NCI-H2107 treated with DMSO at 0.1 percent for 48 hours (cell line): Measurements from ENCODE around the gene TRABD.

Source experiments
- DNase-seq: peaks from one replicate; lab custom pipeline; 2025; ENCODE audit not compliant: unreplicated experiment; lab: John Stamatoyannopoulos, UW

TRABD gene

DNA sequence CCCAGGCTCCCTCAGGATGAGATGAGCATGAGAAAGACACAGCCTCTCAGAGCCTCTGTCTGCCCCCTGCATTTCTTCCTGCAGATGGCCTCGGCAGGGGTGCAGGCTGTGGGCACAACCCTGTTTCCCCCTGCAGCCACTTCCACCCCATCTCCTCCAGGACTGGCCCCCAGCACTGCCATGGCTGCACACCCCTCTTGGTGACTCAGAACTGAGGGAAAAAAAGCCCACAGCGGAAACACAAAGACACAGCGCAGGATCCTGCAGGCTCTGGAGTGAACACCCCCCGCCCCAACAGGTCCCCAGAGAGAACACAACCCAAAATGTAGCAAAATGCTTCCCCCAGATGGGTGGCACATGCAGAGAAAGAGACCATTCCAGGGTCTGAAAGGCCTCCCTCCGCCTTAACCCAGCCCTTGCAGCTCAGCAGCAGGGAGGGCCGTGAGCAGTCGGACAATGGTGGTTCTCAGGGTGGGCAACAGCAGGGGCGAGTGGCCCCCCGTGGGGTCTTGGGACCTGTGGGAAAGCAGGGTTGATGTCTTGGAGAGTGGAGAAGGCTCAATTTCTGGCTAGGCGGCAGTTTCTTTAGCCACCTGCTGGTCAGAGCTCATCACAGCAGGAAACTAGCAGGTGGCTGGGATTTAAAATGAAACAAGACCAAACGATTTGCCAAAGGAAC lies 51.2 kb downstream of the TRABD start:
- peak; percentile 29 for DNase-seq

DNA sequence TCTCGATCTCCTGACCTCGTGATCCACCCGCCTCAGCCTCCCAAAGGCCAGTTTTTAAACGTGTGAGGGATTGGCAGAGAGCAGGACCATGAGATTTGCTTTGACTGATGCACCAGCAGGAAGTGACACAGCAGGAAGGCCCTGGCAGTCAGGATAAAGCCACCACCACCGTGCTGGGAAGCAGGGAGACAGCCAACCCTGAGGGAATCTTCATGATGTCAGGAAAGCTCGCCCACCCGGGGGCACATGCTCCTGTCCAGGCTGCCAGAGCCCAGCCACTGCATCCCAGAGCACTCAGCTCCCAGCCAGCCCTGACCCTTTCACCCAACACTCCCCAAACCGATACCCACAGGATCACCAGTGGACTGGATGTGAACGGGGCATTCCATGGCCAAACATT lies 53.0 kb downstream of the TRABD start:
- DNase-seq = no peak

DNA sequence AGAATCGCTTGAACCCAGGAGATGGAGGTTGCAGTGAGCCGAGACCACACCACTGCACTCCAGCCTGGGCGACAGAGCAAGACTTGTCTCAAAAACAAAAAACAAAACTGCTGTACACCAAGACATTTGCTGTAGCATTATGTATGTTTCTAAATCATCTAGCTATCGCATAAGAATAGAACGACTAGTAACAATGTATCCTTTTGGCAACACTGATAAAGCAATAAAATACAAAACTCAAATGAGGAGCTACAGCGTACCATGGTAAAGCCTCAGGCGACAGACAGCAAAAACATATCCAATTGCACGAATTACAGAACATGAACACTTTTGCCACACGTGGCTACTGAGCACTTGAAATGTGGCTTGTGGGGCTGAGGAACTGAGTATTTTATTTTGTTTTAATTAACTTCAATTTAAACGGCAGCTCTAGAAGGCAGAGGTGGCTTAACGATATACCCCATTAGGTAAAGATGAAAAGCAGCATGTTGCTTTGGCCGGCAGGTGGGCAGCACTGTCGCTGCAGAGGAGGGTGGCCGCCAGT lies 56.8 kb downstream of the TRABD start:
- no peak for DNase-seq

DNA sequence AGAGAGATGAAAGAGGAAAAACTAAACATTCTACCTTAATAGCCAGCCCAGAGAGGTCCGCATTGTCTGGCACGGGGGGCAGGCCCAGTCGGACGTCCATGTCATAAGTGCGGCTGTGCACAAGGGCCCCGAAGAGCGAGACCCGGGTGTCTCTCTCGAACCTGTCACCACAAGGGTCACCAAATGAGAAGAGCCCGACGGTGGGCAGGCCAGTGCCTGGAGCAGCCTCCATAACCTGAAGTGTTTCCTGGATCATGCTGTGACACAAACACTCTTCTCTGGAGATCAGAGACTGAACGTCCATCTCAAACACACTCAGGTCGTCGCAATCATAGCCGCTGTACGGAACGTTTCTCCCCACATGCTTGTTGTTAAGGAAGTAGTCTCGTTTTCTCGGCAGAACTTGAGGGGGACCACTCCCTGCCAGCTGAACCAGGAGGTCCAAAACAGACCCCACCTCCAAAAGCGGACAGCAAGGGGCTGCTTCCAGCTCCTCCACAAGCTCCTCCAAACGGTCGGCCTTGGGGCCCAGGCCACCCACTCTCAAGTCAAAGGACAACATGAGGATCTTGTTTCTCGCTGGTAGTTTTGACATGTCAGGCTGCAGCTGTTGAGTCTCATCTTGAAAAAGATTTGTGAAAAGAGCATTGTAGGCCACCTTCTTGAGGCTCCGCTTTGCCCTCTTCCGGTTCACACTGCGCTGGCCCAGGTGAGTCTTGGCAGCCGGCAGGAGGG lies 58.1 kb downstream of the TRABD start:
- no peak for DNase-seq

DNA sequence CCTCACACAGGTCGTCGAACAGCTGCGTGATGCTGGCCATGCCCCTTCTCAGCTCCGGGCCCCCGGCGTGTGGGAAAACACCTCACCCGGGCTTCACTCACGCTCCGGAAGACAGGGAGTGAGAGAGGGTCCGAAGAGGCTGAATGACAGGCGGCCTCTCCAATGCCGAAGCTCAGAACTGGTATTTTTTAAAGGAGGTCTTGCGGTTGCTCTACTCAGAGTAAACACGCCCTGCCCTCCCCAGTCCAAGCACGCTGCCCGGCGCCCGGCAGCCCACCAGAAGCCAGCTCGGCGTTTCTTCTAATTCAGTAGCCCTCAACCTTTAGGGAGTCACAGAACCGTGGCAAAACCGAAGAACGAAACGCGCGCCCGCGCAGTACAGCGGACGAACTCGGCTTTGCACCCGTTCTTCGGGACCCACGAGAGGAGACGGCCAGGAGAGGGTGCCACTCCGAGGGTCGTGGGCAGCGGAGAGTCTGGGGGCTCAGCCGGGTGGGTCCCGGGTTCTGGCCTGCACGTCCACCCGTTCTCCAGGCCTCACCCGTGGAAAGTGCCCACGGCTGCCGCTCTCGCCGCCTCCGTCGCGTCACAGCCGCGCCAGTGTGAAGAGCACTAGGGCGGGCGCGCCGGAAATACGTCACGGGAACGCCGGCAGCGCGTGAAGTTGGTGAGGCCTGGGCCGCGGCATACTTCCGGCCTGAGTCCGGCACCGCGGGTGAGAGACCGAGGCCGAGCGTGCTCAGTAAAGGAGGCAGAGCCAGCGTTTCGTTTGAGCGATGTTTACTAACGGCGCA lies 58.9 kb downstream of the TRABD start, which contains the start of gene TUBGCP6:
TUBGCP6 (minus strand) TSS at position 604 of the 794 bp plus-strand sequence; CDS start at position 40, 564 bp downstream.
- DNase-seq = peak; percentile 25

DNA sequence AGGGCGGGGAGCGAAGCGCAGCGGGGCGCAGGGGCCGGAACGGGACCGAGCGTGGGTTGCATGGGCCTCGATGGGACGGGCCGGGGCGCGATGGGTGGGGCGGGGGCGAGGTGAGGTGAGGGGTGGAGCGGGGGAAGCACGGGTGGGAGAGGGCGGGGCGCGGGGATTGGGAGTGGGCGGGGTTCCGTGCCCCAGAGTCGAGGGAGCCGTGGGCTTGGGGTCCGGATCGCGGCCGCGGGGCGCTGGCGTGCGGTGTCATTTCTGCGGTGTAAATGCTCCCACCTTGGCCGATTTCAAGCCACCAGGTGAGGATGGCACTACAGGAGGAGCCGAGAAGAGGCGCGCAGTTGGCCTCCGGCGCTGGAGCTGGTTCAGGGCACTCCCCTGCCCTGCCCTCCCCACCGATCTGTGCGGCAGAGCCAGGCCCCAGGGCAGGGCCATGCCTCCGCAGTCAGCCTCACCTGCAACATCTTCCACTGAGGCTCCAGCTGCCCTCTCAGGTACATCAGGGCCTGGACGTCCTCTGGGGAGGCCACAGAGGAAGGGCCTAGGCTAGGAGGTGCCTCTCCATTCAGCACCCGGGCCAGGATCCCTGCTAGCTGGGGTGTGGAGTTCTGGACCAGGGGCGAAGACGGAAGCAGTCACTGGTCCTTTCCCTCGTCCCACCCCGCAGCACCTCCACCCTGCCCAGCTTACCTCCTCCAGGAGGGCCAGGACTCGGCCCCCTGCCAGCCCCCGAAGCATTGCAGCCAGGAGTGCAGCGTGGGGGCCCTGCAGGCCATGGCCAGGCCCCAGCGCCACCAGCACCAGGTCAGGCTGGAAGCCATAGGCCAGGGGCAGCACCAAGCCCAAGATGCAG lies 59.7 kb downstream of the TRABD start:
- DNase-seq = no peak

DNA sequence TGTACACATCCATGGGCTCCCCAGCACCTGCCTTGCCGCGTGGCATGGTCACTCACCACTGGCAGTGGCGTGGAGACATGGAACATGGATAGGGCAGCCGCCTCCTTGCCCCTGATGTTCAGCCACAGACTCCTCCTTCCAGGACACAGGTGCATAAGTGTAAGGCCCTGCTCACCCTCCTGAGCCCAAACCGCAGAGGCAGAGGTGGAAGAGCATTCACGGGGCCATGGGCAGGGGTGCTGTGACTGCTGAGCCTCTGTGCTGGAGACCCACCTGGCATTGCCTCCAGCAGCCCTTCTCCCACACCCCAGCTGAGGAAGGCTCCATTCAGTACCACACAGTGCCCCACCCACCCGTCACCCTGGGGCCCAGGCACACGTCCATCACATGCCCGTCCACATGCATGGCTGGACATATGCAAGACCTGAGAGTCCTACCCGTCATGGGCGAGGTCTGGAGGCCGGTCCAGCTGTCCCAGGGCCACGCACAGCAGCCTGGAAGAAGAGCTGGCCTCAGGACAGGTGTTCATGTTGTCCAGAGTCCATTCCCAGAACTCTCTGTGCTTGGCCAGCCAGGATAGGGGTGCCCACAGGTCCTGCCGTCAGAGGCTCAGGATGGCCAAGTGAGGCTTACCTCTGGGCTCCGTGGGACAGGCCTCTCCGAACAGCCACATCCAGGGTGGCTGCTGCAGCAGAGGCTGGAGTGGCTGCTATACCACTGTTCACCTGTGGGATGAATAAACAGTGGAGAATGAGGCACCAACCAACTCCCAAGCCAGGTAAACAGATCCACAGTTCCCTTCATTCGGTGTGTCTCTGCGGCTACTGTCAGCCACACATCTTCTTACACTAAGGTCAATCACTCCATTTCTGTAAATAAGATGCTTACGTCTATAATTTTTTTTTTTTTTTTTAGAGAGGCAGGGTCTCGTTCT lies 60.8 kb downstream of the TRABD start:
- no peak for DNase-seq

DNA sequence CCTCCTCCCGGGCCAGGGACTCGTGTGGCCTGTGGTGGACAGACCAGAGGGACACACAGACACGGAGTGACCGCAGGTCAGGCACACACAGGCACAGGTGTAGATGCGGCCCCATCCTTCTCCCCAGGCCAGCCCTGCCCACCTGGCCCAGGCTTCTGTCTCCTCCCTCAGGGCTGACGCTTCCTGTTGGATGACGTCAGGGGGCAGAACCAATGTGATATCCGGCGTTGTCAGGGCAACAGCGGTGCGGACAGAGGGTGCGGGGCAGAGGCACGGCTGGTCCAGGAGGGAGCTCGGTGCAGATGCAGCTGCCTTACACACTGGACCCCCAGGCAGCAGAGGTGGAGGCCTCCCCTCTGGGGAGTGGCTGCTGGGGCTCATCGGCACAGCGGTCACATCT lies 62.0 kb downstream of the TRABD start:
- DNase-seq = no peak

DNA sequence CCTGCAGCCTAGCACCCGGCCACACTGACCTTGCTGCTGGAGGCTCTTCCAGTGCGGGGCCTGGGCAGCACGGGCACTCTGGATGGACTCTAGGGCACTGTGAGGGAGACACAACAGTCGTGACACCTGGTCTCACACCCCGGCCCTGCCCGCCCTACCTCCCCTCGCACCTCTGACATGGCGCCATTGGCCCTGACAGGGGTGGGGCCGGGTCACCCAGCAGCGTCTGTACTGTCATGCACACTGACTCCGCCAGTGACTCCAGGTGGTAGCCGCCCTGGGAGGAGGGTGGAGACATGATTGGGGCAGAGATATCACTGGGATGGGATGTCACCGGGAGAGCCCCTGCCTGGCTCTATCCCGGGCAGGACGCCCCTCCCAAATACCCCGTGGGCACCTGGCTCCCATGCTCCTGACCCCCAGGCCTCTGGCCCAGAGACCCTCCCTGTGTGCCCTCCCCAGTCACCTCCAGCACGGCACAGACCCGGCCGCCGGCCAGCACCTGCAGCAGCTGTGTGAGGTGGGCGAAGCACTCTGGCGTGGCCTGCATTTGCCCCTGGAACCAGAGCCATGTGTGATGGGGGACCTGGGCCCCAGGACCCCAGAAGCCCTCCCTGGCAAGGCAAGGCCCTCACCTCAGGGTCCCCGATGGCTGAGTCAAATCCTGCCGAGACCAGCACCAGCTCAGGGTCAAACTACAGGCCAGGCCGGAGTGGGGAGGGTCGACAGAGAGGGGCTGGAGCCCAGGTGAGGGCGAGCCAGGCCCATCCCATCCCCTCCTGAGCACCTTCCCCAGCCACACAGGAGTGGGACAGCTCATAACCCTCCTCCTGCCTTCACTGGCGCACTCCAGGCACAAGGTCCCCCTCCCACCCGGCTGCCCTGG lies 62.7 kb downstream of the TRABD start:
- no peak for DNase-seq
